ENCODE results near the gene PLEKHG3. TPM values are rescaled to one million over a fixed set of nuclear protein-coding genes. Genes with fewer than 3 reads are reported as not detected.

Gene PLEKHG3
- total and polyA plus RNA-seq, 2 donors (not counting 1 experiment from before 2014, with no cell fraction given): 0.17 to 3.0 TPM

DNA sequence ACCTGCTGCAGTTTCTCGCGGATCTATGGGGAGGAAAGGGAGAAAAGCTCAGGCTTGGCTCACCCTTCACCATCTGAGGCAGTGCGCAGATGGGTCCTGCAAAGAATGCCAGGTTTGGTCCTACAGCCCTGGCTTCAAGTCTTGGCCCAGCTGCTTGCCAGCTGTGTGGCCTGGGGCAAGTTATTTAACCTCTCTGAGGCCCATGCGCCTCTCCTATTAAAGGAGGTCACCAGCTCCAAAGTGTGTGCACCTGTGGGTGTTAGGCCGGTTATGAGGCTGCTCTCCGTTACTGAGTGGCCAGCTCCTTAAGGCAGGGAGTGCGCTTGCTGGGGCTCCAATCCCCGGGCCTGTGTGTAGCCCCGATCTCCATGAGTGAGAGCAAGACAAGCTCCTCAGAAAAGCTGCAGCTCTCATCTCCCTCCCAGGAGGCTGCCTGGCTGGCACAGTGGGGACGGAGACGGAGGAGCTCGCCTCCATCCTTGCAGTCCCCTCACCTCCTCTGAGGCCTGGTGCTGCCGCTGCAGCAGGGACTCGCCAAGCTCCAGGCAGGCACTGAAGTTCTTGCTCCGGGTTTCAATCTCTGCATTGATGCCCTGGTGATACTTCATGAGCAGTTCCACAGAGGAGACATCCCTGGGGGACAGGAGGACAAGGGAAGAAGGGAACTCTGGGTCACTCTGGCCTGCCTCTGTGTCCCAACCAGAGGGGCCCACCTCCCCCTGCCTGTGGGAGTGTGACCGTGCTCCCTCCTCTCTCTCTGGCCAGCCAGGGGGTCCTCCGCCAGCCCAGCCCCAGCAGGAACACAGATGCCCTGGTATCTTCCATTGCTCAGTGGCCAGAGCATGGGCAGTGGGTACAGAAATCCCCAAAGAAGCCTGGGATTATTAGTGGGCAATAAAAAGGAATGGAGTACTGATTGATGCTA is 65.1 kb downstream of the PLEKHG3 start:
- H3K27me3 ChIP-seq (ENCODE audit: control insufficient read depth, insufficient read depth, low read length): peaks cover 4% of the 10 kb centered on the region
- H3K4me3 ChIP-seq (replicated peaks in 1 of 4; ENCODE audit: control extremely low read depth in 1 of 4, insufficient read depth in 1 of 4, low read depth in 3 of 4, low read length in 4 of 4): no peak overlapping the region
- no peaks in the 10 kb centered on the region for H3K9me3 ChIP-seq (ENCODE audit: control insufficient read depth, insufficient read depth, low read depth, low read length)
- peaks cover 4% of the 10 kb centered on the region for H3K4me1 ChIP-seq (ENCODE audit: control insufficient read depth, extremely low read depth, insufficient read depth, low read length)
- no peak overlapping the region for H2AFZ ChIP-seq (ENCODE audit: low read length)
- H3K4me2 ChIP-seq (ENCODE audit: extremely low read depth, insufficient read depth, low read length): no peak overlapping the region
- no peak overlapping the region for H3K27ac ChIP-seq (ENCODE audit: insufficient read depth, low read length)
- no peak for DNase-seq (ENCODE audit: low read depth in 2 of 2)
- TF ChIP-seq, protein P1, sequence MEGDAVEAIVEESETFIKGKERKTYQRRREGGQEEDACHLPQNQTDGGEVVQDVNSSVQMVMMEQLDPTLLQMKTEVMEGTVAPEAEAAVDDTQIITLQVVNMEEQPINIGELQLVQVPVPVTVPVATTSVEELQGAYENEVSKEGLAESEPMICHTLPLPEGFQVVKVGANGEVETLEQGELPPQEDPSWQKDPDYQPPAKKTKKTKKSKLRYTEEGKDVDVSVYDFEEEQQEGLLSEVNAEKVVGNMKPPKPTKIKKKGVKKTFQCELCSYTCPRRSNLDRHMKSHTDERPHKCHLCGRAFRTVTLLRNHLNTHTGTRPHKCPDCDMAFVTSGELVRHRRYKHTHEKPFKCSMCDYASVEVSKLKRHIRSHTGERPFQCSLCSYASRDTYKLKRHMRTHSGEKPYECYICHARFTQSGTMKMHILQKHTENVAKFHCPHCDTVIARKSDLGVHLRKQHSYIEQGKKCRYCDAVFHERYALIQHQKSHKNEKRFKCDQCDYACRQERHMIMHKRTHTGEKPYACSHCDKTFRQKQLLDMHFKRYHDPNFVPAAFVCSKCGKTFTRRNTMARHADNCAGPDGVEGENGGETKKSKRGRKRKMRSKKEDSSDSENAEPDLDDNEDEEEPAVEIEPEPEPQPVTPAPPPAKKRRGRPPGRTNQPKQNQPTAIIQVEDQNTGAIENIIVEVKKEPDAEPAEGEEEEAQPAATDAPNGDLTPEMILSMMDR (conservative IDR thresholded peaks at IDR 0.05 in 1 of 2, IDR thresholded peaks at IDR 0.05 in 1 of 2; ENCODE audit: low read depth in 1 of 2, low read length in 2 of 2): no peak
- no peaks in the 10 kb centered on the region for H3K79me2 ChIP-seq (ENCODE audit: control insufficient read depth, insufficient read depth, low read length)
- H4K20me1 ChIP-seq (ENCODE audit: control insufficient read depth, extremely low read depth, insufficient read depth, low read length): no peaks in the 10 kb centered on the region
- no peak overlapping the region for H3K9ac ChIP-seq (ENCODE audit: insufficient read depth, low read length)
- H3K36me3 ChIP-seq (ENCODE audit: control insufficient read depth, insufficient read depth, low read length): no peaks in the 10 kb centered on the region

DNA sequence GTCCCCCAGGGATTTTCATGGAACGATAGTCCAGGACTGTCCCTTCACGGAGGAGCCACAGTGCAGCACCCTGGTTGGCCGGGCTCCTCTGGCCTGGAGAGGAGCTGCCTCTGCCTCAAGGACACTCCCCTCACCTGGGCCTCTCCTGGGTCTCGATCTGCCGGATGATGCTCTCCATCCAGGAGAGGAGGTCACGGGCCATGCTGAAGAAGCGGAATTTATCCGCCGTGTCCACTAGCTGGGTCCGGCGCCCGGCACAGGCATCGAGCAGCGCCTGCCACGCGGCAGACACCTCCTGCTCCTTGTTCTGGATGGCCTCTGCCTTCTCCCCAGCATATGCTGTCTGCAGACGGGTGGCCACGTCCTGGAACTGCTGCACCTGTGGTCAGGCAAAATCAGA is 66.5 kb downstream of the PLEKHG3 start:
- H4K20me1 ChIP-seq (ENCODE audit: control insufficient read depth, extremely low read depth, insufficient read depth, low read length): no peaks in the 10 kb centered on the region
- TF ChIP-seq EZH2 (IDR thresholded peaks at IDR 0.05; ENCODE audit: low read length, missing control alignments): no peak
- TF ChIP-seq, protein P1 (conservative IDR thresholded peaks at IDR 0.05 in 1 of 2, IDR thresholded peaks at IDR 0.05 in 1 of 2; ENCODE audit: low read depth in 1 of 2, low read length in 2 of 2): no peak
- no peak for DNase-seq (ENCODE audit: low read depth in 2 of 2)

DNA sequence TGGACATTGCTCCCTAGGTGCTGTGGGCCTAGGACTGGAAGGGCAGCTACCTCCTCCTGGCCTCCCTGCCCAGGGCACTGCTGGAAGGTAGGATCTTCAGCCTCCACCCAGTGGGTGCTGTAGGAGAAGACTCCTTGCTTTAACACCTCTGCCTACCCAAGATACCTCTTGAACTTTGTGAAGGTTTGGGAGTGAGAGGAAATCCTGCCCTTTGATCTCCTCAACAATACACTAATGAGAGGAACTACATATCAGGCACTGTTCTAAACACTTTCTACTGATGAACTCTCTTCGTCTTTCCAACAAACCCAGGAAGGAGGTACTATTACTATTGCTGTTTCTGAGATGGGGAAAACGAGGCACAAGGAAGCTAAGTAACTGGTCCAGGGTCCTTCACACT is 66.9 kb downstream of the PLEKHG3 start:
- no peak overlapping the region for H2AFZ ChIP-seq (ENCODE audit: low read length)
- H3K79me2 ChIP-seq (ENCODE audit: control insufficient read depth, insufficient read depth, low read length): no peaks in the 10 kb centered on the region
- no peak for TF ChIP-seq EZH2 (IDR thresholded peaks at IDR 0.05; ENCODE audit: low read length, missing control alignments)
- TF ChIP-seq, protein P1 (conservative IDR thresholded peaks at IDR 0.05 in 1 of 2, IDR thresholded peaks at IDR 0.05 in 1 of 2; ENCODE audit: low read depth in 1 of 2, low read length in 2 of 2): no peak
- H3K4me3 ChIP-seq (replicated peaks in 1 of 4; ENCODE audit: control extremely low read depth in 1 of 4, insufficient read depth in 1 of 4, low read depth in 3 of 4, low read length in 4 of 4): no peak overlapping the region
- H3K36me3 ChIP-seq (ENCODE audit: control insufficient read depth, insufficient read depth, low read length): no peaks in the 10 kb centered on the region
- H3K27ac ChIP-seq (ENCODE audit: insufficient read depth, low read length): no peak overlapping the region
- peaks cover 4% of the 10 kb centered on the region for H3K27me3 ChIP-seq (ENCODE audit: control insufficient read depth, insufficient read depth, low read length)
- DNase-seq (ENCODE audit: low read depth in 2 of 2): no peak
- H3K4me1 ChIP-seq (ENCODE audit: control insufficient read depth, extremely low read depth, insufficient read depth, low read length): no peaks in the 10 kb centered on the region
- no peak overlapping the region for H3K4me2 ChIP-seq (ENCODE audit: extremely low read depth, insufficient read depth, low read length)
- H4K20me1 ChIP-seq (ENCODE audit: control insufficient read depth, extremely low read depth, insufficient read depth, low read length): no peaks in the 10 kb centered on the region
- H3K9me3 ChIP-seq (ENCODE audit: control insufficient read depth, insufficient read depth, low read depth, low read length): no peaks in the 10 kb centered on the region
- no peak overlapping the region for H3K9ac ChIP-seq (ENCODE audit: insufficient read depth, low read length)

More for the DNA sequence above, 66.5 kb downstream of the PLEKHG3 start:
- Histone ChIP-seq H3K4me2 (ENCODE audit: extremely low read depth, insufficient read depth, low read length) (no peak overlapping the region), H3K4me1 (ENCODE audit: control insufficient read depth, extremely low read depth, insufficient read depth, low read length) (no peaks in the 10 kb centered on the region), H3K9me3 (ENCODE audit: control insufficient read depth, insufficient read depth, low read depth, low read length) (no peaks in the 10 kb centered on the region), H3K4me3 (replicated peaks in 1 of 4; ENCODE audit: control extremely low read depth in 1 of 4, insufficient read depth in 1 of 4, low read depth in 3 of 4, low read length in 4 of 4) (no peak overlapping the region), H3K36me3 (ENCODE audit: control insufficient read depth, insufficient read depth, low read length) (no peaks in the 10 kb centered on the region), H3K27me3 (ENCODE audit: control insufficient read depth, insufficient read depth, low read length) (peaks cover 4% of the 10 kb centered on the region), H3K27ac (ENCODE audit: insufficient read depth, low read length) (no peak overlapping the region), H2AFZ (ENCODE audit: low read length) (no peak overlapping the region), H3K79me2 (ENCODE audit: control insufficient read depth, insufficient read depth, low read length) (no peaks in the 10 kb centered on the region), H3K9ac (ENCODE audit: insufficient read depth, low read length) (no peak overlapping the region)

All from fibroblast of lung (primary cell).